GM10266 (cell line): Measurements from ENCODE around the gene GLS2.

Source experiments
- DNase-seq: peaks from one replicate; pipeline ENCODE4 v3.0.0; 2012; ENCODE audit errors: extremely low spot score
- CTCF ChIP-seq: IDR thresholded peaks from 2 replicates; pipeline ENCODE4 v1.5.1; 2012; ENCODE audit warnings: mild to moderate bottlenecking, low read depth; ENCODE audit not compliant: control insufficient read depth, insufficient read depth; ENCODE audit errors: missing control alignments

The GLS2 gene

GRCh38 chr12:56462565-56462964 is 25.4 kb downstream of the GLS2 start:
- no peak for DNase-seq
- no peak for TF ChIP-seq CTCF

GRCh38 chr12:56461235-56462159 is 26.5 kb downstream of the GLS2 start:
- no peak for TF ChIP-seq CTCF
- no peak for DNase-seq

- DNase-seq = no peak
- no peak for TF ChIP-seq CTCF
Measured at GRCh38 chr12:56457817-56458216, 30.1 kb downstream of the GLS2 start.

- TF ChIP-seq CTCF = no peak
- no peak for DNase-seq
Measured at GRCh38 chr12:56454557-56454956, 33.4 kb downstream of the GLS2 start, which contains the start of gene MIP. MIP (minus strand) TSS chr12:56454657; CDS start chr12:56454613, 44 bp downstream.

GRCh38 chr12:56451147-56451546 is 36.8 kb downstream of the GLS2 start:
- no peak for DNase-seq
- TF ChIP-seq CTCF = no peak

GRCh38 chr12:56450241-56450640 is 37.7 kb downstream of the GLS2 start:
- TF ChIP-seq CTCF = no peak
- no peak for DNase-seq

GRCh38 chr12:56449622-56449984 is 38.4 kb downstream of the GLS2 start:
- no peak for DNase-seq
- TF ChIP-seq CTCF = no peak
